HG02678 (cell line): ENCODE measurements around the gene TBCCD1.
A peak's percentile ranks its signal among the peaks of the same experiment; 100 is the strongest.
"Not testable (repeated sequence)": the region's sequence is repeated elsewhere in the genome, so short reads cannot be mapped to it uniquely, and the experiment has no call there.

ENCODE experiments used
- ATAC-seq: cut with Tn5 transposase; IDR thresholded peaks from one replicate; pipeline ENCODE4 v1.9.1; 2021; ENCODE audit warnings: mild to moderate bottlenecking, moderate library complexity; ENCODE audit not compliant: unreplicated experiment

The TBCCD1 gene

GRCh38 chr3:186520957-186521842 is 45.9 kb downstream of the TBCCD1 start:
- peak; percentile 57 for ATAC-seq

DNA sequence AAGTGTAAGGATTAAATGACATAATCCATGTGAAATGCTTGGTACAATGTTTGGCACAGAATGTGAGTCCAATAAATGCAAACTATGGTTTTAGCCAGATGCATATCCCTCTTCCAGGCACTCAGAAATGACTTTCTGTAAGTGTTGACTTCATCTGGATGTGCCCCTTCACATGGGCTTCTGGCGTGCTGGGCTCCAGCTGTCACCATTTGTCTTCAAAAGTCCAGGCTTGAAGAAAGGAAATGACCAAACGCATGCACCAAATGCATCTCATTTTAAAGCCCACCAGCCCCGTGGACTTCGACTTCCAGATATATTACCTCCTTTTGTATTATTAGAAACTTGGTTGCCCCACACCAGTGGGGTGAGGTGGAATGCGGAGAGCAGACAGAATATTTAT is 46.7 kb downstream of the TBCCD1 start:
- no peak for ATAC-seq

GRCh38 chr3:186519021-186519658 is 48.0 kb downstream of the TBCCD1 start:
- ATAC-seq = peak; percentile 35

GRCh38 chr3:186517218-186517617 is 49.9 kb downstream of the TBCCD1 start:
- no peak for ATAC-seq

DNA sequence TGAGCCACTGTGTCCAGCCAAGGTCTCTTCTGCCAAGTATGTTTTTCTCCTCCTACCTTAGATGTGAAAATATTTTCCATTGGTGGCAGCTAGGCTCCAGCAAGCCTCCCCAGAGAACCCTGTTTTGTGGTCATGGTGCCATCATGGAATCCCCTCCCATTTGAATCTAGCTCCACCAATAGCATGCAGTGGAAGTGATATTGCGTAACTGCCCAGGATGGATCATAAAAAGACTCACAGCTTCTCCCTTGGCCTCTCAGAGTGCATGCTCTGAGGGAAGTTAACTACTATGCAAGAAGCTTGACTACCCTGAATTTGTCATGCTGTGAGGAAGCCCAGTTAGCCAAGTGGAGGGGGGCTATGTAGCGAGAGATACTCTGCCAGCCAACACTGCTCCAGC is 50.5 kb downstream of the TBCCD1 start:
- no peak for ATAC-seq

DNA sequence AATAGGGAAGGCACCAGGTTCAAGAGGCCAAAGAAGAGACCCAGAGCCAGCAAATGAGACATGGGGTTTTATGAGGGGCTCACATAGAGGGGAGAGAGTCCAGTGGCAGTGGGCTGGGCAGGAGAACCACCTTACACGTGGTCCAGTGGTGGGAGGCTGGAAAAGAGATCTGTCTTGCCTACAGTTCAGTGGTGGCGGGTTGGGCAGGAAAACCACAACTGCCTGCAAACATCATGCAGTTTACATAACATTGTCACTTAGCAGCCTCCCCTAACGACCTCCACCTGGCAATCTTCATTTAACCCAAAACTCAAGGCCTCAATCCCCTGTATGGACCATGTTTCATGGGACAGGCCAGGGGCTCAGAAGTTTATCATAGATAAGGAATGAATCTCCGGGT is 52.0 kb downstream of the TBCCD1 start:
- no peak for ATAC-seq

- no peak for ATAC-seq
These were observed 52.7 kb downstream of the TBCCD1 start for GRCh38 chr3:186514296-186515002.

DNA sequence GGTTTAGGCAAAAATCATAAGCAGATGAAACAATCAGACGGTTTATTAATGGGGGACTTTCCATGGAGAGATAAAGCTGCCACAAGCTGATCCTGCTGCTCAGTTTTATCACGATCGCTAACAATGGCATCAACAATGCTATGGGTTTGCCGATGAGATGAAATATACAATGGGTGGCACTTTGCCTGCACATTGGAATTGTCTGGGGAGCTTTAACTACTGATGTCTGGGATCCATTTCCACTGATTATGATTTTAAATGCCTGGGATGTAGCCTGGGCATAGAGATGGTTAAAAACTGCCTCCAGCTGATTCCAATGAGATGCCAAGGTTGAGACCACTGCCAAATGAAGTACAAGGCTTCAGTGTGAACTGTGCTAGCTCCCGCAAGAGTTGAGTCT is 53.8 kb downstream of the TBCCD1 start:
- no peak for ATAC-seq

- no peak for ATAC-seq
These were observed 54.4 kb downstream of the TBCCD1 start for GRCh38 chr3:186512570-186513302.

DNA sequence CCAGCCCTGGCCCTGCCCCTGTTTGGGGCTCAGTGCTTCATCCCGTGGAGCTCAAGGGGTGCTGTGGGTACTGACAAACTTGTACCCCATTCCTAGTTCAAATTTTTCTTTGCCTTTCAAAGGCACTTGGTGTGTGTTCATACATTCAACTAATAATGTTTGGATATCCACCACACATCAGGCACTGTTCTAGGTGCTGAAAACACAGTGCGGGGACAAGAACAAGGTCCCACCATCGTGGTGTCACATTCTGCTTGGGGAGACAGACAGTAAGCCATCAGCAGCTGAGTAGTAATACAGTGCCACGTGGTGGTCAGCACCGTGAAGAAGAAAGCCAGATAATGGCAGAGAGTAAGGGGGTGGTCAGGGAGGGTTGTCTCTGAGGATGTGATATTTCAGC is 55.4 kb downstream of the TBCCD1 start:
- ATAC-seq = no peak

- ATAC-seq = peak; percentile 82
These were observed 55.9 kb downstream of the TBCCD1 start for GRCh38 chr3:186511245-186511644.

DNA sequence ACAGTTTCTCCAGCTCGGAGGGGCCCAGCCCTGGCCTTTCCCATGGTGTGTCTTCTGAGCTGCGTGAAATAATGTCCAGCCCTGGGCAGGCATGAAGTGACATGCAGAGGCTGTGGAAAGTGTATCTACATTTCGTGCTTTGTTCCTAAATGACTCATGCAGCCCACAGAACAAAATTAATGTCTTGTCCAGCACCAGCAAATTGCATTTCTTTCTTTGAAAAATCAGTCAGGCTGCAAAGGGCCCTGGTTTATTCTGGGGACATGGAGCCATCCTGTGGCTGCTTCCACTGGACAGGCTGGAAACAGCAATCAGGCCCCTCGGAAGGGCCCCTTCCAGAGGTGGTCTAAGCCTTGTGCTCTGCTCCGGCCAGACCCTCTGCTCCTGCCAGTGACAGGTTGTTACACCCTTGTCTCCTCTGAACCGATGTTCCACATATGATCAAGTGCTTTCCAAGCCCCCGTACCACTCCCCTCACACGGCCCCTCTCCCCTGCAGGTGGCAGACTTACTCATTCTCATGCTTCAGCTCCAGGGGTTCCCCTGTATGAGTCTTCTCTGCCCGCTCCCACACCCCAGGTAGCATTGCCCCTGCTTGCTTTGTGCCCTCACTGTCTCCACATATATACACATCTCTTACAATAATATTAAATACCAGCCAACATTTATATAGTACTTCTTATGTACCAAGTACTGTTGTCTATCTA is 56.6 kb downstream of the TBCCD1 start:
- ATAC-seq = peak; percentile 27

- no peak for ATAC-seq
These were observed 57.7 kb downstream of the TBCCD1 start for GRCh38 chr3:186509423-186509822.

GRCh38 chr3:186506857-186507256 is 60.3 kb downstream of the TBCCD1 start:
- ATAC-seq = no peak

DNA sequence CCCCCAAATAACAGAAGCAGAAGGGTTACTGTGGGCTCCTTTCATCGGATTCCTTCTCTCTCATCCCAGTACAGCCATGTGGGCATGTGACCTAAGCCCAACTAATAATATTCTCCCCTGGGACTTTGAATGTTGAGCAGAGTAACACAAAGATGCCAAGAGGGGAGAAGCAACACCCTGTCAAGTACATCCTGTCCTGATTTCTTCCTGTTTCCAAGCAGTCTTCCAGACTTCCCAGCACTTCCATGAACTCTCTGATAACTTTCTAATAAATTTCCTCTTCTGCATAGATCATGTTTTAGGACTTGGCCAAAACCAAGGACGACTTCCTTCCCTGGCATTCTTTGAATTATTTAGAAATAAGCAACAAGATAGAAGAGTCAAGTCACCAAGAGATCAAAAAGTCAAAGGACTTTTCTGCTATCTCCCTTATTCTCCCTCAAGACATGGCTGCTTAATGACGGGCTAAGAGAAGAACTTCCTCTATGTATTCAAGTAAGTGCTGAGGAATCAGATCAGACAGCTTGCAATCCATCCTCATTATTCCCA is 60.9 kb downstream of the TBCCD1 start:
- ATAC-seq = no peak

- no peak for ATAC-seq
These were observed 64.0 kb downstream of the TBCCD1 start for GRCh38 chr3:186502966-186503712.

GRCh38 chr3:186502138-186502948 is 64.8 kb downstream of the TBCCD1 start:
- ATAC-seq = no peak

GRCh38 chr3:186499949-186500348 is 67.2 kb downstream of the TBCCD1 start:
- ATAC-seq = not testable (repeated sequence)

- ATAC-seq = not testable (repeated sequence)
These were observed 69.1 kb downstream of the TBCCD1 start for GRCh38 chr3:186498022-186498421.
